Spleen (tissue), 7 donors: ENCODE results near the gene TMEM9B.

Experiments used
- POLR2A ChIP-seq, 3 donors: fragments of 450-650 bp; IDR thresholded peaks; one replicate each; pipeline ENCODE4 v1.5.1; 2017; ENCODE audit warnings: antibody characterized with exemption in 3 of 3, mild to moderate bottlenecking in 1 of 3
- POLR2AphosphoS5 ChIP-seq, 3 donors: sonication (generic); formaldehyde crosslinking; IDR thresholded peaks; one replicate each; pipeline ENCODE4 v1.5.1; 2017; ENCODE audit warnings: antibody characterized with exemption in 3 of 3
- TF ChIP-seq, protein P1 (sequence below), 11 experiments: fragments of 200-600 bp in 7 of 11; fragments of 450-650 bp in 4 of 11; sonication (generic) in 4 of 11; IDR thresholded peaks in 8 of 11; conservative IDR thresholded peaks in 3 of 11; 1 replicate in 7 of 11; 2 replicates in 4 of 11; pipeline versions ENCODE4 v1.4.0 to v1.8.0; 2016 to 2021; ENCODE audit warnings: antibody characterized with exemption in 11 of 11, inconsistent platforms in 4 of 11, mild to moderate bottlenecking in 1 of 11
- donor health status: DM: no; HTN: no; CAD: no; lungs with moderate emphysema.
- donor health status: DM: no; HTN: no; CAD: no.
- donor health status: DM: no; HTN: no; CAD: no.

GRCh38 chr11:8905528-8906165 is 58.6 kb downstream of the TMEM9B start:
- TF ChIP-seq, protein P1, sequence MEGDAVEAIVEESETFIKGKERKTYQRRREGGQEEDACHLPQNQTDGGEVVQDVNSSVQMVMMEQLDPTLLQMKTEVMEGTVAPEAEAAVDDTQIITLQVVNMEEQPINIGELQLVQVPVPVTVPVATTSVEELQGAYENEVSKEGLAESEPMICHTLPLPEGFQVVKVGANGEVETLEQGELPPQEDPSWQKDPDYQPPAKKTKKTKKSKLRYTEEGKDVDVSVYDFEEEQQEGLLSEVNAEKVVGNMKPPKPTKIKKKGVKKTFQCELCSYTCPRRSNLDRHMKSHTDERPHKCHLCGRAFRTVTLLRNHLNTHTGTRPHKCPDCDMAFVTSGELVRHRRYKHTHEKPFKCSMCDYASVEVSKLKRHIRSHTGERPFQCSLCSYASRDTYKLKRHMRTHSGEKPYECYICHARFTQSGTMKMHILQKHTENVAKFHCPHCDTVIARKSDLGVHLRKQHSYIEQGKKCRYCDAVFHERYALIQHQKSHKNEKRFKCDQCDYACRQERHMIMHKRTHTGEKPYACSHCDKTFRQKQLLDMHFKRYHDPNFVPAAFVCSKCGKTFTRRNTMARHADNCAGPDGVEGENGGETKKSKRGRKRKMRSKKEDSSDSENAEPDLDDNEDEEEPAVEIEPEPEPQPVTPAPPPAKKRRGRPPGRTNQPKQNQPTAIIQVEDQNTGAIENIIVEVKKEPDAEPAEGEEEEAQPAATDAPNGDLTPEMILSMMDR (IDR thresholded peaks at IDR 0.05 in 8 of 11, conservative IDR thresholded peaks at IDR 0.05 in 3 of 11): no peak
- no peak for TF ChIP-seq POLR2A (IDR thresholded peaks at IDR 0.05)
- TF ChIP-seq POLR2AphosphoS5 (IDR thresholded peaks at IDR 0.05): no peak
